Esophagus muscularis mucosa (tissue), 4 donors: Measurements from ENCODE around the gene PRICKLE1. TPM values are rescaled to one million over a fixed set of nuclear protein-coding genes. Genes with fewer than 3 reads are reported as not detected.

ENCODE experiments used
- DNase-seq: peaks from one replicate; pipeline ENCODE4 v3.0.0-alpha.2; 2017; ENCODE audit errors: extremely low spot score
- H3K27ac ChIP-seq, 4 donors: fragments of 200-600 bp; sonication (generic); replicated peaks in 1 of 4; 1 replicate in 3 of 4; 2 replicates in 1 of 4; pipeline ENCODE4 v1.5.1; 2016 to 2019; ENCODE audit warnings: mild to moderate bottlenecking in 1 of 4
- H3K27me3 ChIP-seq, 4 donors: fragments of 200-600 bp; sonication (generic); one replicate each; pipeline versions ENCODE4 v1.5.1 to v1.6.0; 2016 to 2019
- H3K36me3 ChIP-seq, 4 donors: fragments of 200-600 bp; sonication (generic); one replicate each; pipeline ENCODE4 v1.5.1; 2016 to 2019
- H3K4me1 ChIP-seq, 4 donors: fragments of 200-600 bp; sonication (generic); one replicate each; pipeline ENCODE4 v1.5.1; 2016 to 2019
- H3K4me3 ChIP-seq, 4 donors: fragments of 200-600 bp; sonication (generic); 1 replicate in 2 of 4; 2 replicates in 2 of 4; pipeline ENCODE4 v1.5.1; 2016 to 2019; ENCODE audit warnings: mild to moderate bottlenecking in 4 of 4, moderate library complexity in 1 of 4
- H3K9me3 ChIP-seq, 4 donors: fragments of 200-600 bp; sonication (generic); 1 replicate in 3 of 4; 2 replicates in 1 of 4; pipeline ENCODE4 v1.5.1; 2016 to 2019
- CTCF ChIP-seq, 3 experiments: fragments of 200-600 bp in 2 of 3; fragments of 450-650 bp in 1 of 3; sonication (generic) in 2 of 3; IDR thresholded peaks; one replicate each; pipeline ENCODE4 v1.5.1; 2017 to 2019; ENCODE audit warnings: antibody characterized with exemption in 3 of 3, mild to moderate bottlenecking in 2 of 3, moderate library complexity in 1 of 3
- EP300 ChIP-seq: sonication (generic); formaldehyde crosslinking; IDR thresholded peaks from one replicate; pipeline ENCODE4 v1.6.1; 2017; ENCODE audit warnings: antibody characterized with exemption
- POLR2A ChIP-seq: fragments of 450-650 bp; IDR thresholded peaks from one replicate; pipeline ENCODE4 v1.6.1; 2017; ENCODE audit warnings: antibody characterized with exemption, moderate library complexity, mild to moderate bottlenecking, low read depth
- POLR2AphosphoS5 ChIP-seq, 2 donors: sonication (generic); formaldehyde crosslinking; IDR thresholded peaks; one replicate each; pipeline ENCODE4 v1.6.1; 2017; ENCODE audit warnings: antibody characterized with exemption in 2 of 2
- WGBS: methylation state at CpG from one replicate; pipeline ENCODE4 v1.1.5; 2018; 5-methylcytosine and 5-hydroxymethylcytosine counted together
- intact Hi-C: fragments of 100-400 bp; cut with DNase I; formaldehyde crosslinking; loops from one replicate; pipeline ENCODE4 v1.15.1; 2023
- total RNA-seq, 4 donors: library from RNA; depleted of rRNA; stranded (reverse); fragments of >200 nt; gene quantifications; one replicate each; pipeline versions ENCODE4 v1.1.0 to v1.2.1, GENCODE V29; 2016

The PRICKLE1 gene
- total RNA-seq, 4 donors from 2014 or later, result 12.5 to 36.9 (median 24.4) TPM

GRCh38 chr12:42603246-42603990, 13.9 kb upstream of the PRICKLE1 start:
- intact Hi-C loops, result no loop called here

GRCh38 chr12:42593874-42594273, 4.3 kb upstream of the PRICKLE1 start:
- TF ChIP-seq EP300, result no peak
- no peak for TF ChIP-seq POLR2A
- intact Hi-C loops, result no loop called here
- Histone ChIP-seq H3K4me3 (no peak overlapping the region), H3K4me1 (peaks cover 7 to 18% (median 14%) of the 10 kb centered on the region in 4 donors), H3K36me3 (no peaks in the 10 kb centered on the region), H3K27ac (no peak overlapping the region), H3K9me3 (no peaks in the 10 kb centered on the region), H3K27me3 (no peaks in the 10 kb centered on the region)
- peak; percentile 81 for DNase-seq
- WGBS, result 98% methylated on average over 2 of the region's 2 CpGs

More at GRCh38 chr12:42603246-42603990, 13.9 kb upstream of the PRICKLE1 start:
- peak; percentile 55 for DNase-seq
- Histone ChIP-seq H3K36me3 (no peaks in the 10 kb centered on the region), H3K4me1 (no peaks in the 10 kb centered on the region), H3K27me3 (no peaks in the 10 kb centered on the region), H3K9me3 (no peaks in the 10 kb centered on the region), H3K4me3 (no peak overlapping the region), H3K27ac (no peak overlapping the region)
- no peak for TF ChIP-seq POLR2AphosphoS5 (IDR thresholded peaks at IDR 0.05)
- TF ChIP-seq POLR2A, result no peak
- TF ChIP-seq EP300, result no peak
- no peak for TF ChIP-seq CTCF (IDR thresholded peaks at IDR 0.05)
- WGBS, result 78% methylated on average over 5 of the region's 6 CpGs

GRCh38 chr12:42590330-42590934, 886 bp upstream of the PRICKLE1 start:
- Histone ChIP-seq H3K4me3 (peak overlapping the region; percentile 74 to 96 (median 83)), H3K36me3 (no peaks in the 10 kb centered on the region), H3K4me1 (peaks cover 16 to 48% (median 42%) of the 10 kb centered on the region in 4 donors), H3K27ac (peak overlapping the region; percentile 57 to 85 (median 73)), H3K27me3 (no peaks in the 10 kb centered on the region), H3K9me3 (no peaks in the 10 kb centered on the region)
- intact Hi-C loops, result no loop called here
- peak; percentile 92 for DNase-seq
- 0% methylated on average over 10 of the region's 25 CpGs for WGBS
- TF ChIP-seq CTCF (IDR thresholded peaks at IDR 0.05) (no peak), EP300 (no peak), POLR2A (no peak), POLR2AphosphoS5 (IDR thresholded peaks at IDR 0.05) (peak in 1 of 2 donors; percentile 8)

GRCh38 chr12:42588524-42589464, 752 bp downstream of the PRICKLE1 start:
- peak overlapping the region; percentile 64 to 85 (median 76) for H3K27ac ChIP-seq
- H3K9me3 ChIP-seq, result no peaks in the 10 kb centered on the region
- H3K4me1 ChIP-seq, result peaks cover 30 to 64% (median 58%) of the 10 kb centered on the region in 4 donors
- peak overlapping the region; percentile 74 to 96 (median 83) for H3K4me3 ChIP-seq
- no peaks in the 10 kb centered on the region for H3K36me3 ChIP-seq
- peak; percentile 91 for DNase-seq
- TF ChIP-seq POLR2A, result no peak
- no peak for TF ChIP-seq POLR2AphosphoS5 (IDR thresholded peaks at IDR 0.05)
- TF ChIP-seq CTCF (IDR thresholded peaks at IDR 0.05), result peak; percentile 40 to 56 (median 48)
- intact Hi-C loops, result loop anchor here (5.0 to 10.0 kb wide), 4 partner anchors 106 to 699 kb away; no protein-coding TSS in a partner anchor
- 10% methylated on average over 16 of the region's 52 CpGs for WGBS
- H3K27me3 ChIP-seq, result no peaks in the 10 kb centered on the region
